Measurements from ENCODE around the gene COL27A1. TPM values are rescaled to one million over a fixed set of nuclear protein-coding genes. Genes with fewer than 3 reads are reported as not detected.

The COL27A1 gene
- total RNA-seq, 2 donors from 2014 or later, result 8.7 to 54.8 TPM

GRCh38 chr9:114300153-114300845 lies 145.0 kb downstream of the COL27A1 start:
- no peaks in the 10 kb centered on the region for H3K27me3 ChIP-seq (replicated peaks; ENCODE audit: insufficient read depth)
- no peaks in the 10 kb centered on the region for H3K36me3 ChIP-seq
- 96% methylated on average over 4 of the region's 4 CpGs for WGBS
- no peak for DNase-seq (ENCODE audit: low spot score)
- H3K9me3 ChIP-seq, result no peaks in the 10 kb centered on the region
- TF ChIP-seq, protein P1, sequence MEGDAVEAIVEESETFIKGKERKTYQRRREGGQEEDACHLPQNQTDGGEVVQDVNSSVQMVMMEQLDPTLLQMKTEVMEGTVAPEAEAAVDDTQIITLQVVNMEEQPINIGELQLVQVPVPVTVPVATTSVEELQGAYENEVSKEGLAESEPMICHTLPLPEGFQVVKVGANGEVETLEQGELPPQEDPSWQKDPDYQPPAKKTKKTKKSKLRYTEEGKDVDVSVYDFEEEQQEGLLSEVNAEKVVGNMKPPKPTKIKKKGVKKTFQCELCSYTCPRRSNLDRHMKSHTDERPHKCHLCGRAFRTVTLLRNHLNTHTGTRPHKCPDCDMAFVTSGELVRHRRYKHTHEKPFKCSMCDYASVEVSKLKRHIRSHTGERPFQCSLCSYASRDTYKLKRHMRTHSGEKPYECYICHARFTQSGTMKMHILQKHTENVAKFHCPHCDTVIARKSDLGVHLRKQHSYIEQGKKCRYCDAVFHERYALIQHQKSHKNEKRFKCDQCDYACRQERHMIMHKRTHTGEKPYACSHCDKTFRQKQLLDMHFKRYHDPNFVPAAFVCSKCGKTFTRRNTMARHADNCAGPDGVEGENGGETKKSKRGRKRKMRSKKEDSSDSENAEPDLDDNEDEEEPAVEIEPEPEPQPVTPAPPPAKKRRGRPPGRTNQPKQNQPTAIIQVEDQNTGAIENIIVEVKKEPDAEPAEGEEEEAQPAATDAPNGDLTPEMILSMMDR (IDR thresholded peaks at IDR 0.05), result no peak
- TF ChIP-seq POLR2AphosphoS5 (IDR thresholded peaks at IDR 0.05), result no peak
- TF ChIP-seq POLR2A (IDR thresholded peaks at IDR 0.05), result no peak
- intact Hi-C loops (cut with DNase I), result no loop called here
- H3K4me3 ChIP-seq, result no peak overlapping the region
- H3K4me1 ChIP-seq (replicated peaks), result no peaks in the 10 kb centered on the region
- H3K27ac ChIP-seq, result no peak overlapping the region

GRCh38 chr9:114300846-114301797 lies 145.8 kb downstream of the COL27A1 start:
- intact Hi-C loops (cut with DNase I), result no loop called here
- 93% methylated on average over 30 of the region's 31 CpGs for WGBS
- no peak for TF ChIP-seq POLR2AphosphoS5 (IDR thresholded peaks at IDR 0.05)
- TF ChIP-seq POLR2A (IDR thresholded peaks at IDR 0.05), result no peak
- TF ChIP-seq, protein P1 (IDR thresholded peaks at IDR 0.05), result no peak
- Histone ChIP-seq H3K36me3 (no peaks in the 10 kb centered on the region), H3K4me1 (replicated peaks) (no peaks in the 10 kb centered on the region), H3K27me3 (replicated peaks; ENCODE audit: insufficient read depth) (no peaks in the 10 kb centered on the region), H3K27ac (no peak overlapping the region), H3K4me3 (no peak overlapping the region), H3K9me3 (no peaks in the 10 kb centered on the region)
- DNase-seq (ENCODE audit: low spot score), result no peak

DNA sequence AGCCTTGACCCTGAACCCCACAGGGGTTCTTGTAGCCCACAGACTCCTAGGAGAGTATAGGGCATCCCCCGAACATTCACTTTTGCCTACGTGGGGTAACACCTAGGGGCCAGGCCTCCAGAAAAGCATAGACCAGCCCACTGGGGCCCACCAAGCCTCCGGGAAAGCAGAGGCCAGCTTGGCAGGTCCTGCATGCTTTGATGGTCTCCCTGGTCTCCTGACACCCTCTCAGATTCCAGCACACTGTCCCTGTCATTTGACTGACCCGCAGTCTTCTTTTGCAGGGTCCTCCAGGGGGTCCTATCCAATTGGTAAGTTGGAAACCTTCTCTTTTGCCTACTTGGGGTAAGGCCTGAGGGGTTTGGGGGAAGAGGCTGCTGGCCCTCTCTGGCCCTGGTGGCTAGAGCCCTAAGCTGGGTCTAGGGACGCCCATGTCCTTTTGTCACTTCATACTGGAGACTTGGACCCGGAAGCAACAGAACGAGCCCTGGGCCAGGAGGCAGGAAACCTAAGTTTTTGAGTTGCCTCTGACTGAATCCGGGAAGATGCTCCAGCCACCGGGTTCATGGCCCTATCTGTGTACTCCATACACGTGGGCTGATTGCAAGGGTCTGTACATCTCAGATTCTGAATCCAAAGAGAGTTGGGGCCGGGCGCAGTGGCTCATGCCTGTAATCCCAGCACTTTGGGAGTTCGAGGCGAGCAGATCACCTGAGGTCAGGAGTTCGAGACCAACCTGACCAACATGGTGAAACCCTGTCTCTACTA lies 146.6 kb downstream of the COL27A1 start:
- Histone ChIP-seq H3K4me3 (no peak overlapping the region), H3K36me3 (no peaks in the 10 kb centered on the region), H3K27me3 (replicated peaks; ENCODE audit: insufficient read depth) (no peaks in the 10 kb centered on the region), H3K27ac (no peak overlapping the region), H3K4me1 (replicated peaks) (no peaks in the 10 kb centered on the region), H3K9me3 (no peaks in the 10 kb centered on the region)
- DNase-seq (ENCODE audit: low spot score), result no peak
- no peak for TF ChIP-seq POLR2A (IDR thresholded peaks at IDR 0.05)
- TF ChIP-seq POLR2AphosphoS5 (IDR thresholded peaks at IDR 0.05), result no peak
- TF ChIP-seq, protein P1 (IDR thresholded peaks at IDR 0.05), result no peak
- intact Hi-C loops (cut with DNase I), result no loop called here
- WGBS, result 88% methylated on average over 15 of the region's 15 CpGs

DNA sequence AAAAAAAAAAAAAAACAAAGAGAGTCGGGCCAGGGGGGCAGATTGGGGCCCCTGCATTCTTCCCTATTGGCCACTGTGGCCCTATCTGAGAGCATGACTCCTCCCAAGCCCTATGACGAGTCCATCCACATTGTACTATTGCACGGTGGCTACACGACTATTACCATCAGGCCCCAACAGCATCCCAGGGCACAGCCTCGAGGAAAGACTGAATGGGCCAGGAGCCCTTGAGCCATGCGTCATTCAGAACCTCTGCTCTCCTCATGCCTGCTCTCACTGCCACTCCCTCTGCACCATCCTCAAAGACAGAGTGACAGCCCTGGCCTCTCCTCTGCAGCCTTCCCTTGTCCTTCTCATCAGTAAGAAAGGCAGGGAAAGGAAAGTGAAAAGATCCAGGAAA lies 147.4 kb downstream of the COL27A1 start:
- intact Hi-C loops (cut with DNase I), result no loop called here
- DNase-seq (ENCODE audit: low spot score), result no peak

More for the DNA sequence above, 147.4 kb downstream of the COL27A1 start:
- H3K4me1 ChIP-seq (replicated peaks), result no peaks in the 10 kb centered on the region
- no peaks in the 10 kb centered on the region for H3K9me3 ChIP-seq
- H3K4me3 ChIP-seq, result no peak overlapping the region
- TF ChIP-seq POLR2AphosphoS5 (IDR thresholded peaks at IDR 0.05) (no peak), POLR2A (IDR thresholded peaks at IDR 0.05) (no peak)
- TF ChIP-seq, protein P1 (IDR thresholded peaks at IDR 0.05), result no peak
- no peaks in the 10 kb centered on the region for H3K27me3 ChIP-seq (replicated peaks; ENCODE audit: insufficient read depth)
- H3K36me3 ChIP-seq, result no peaks in the 10 kb centered on the region
- no peak overlapping the region for H3K27ac ChIP-seq
- 59% methylated on average over 6 of the region's 6 CpGs for WGBS

Data from prostate gland (tissue), 2 donors.